ENCODE data around the gene SCNN1A.

Gene SCNN1A

GRCh38 chr12:6330999-6331714 is 44.2 kb downstream of the SCNN1A start:
- DNase-seq: no peak

GRCh38 chr12:6330192-6330591 is 45.2 kb downstream of the SCNN1A start:
- DNase-seq: no peak

GRCh38 chr12:6329703-6330064 is 45.7 kb downstream of the SCNN1A start:
- no peak for DNase-seq

- DNase-seq: no peak
These were observed 46.2 kb downstream of the SCNN1A start for GRCh38 chr12:6328945-6329702.

- no peak for DNase-seq
These were observed 47.2 kb downstream of the SCNN1A start for GRCh38 chr12:6328045-6328779.

- no peak for DNase-seq
These were observed 47.9 kb downstream of the SCNN1A start for GRCh38 chr12:6327229-6328041.

- peak; percentile 56 for DNase-seq
These were observed 48.8 kb downstream of the SCNN1A start for GRCh38 chr12:6326316-6327228.

GRCh38 chr12:6324936-6325750 is 50.2 kb downstream of the SCNN1A start:
- peak; percentile 39 for DNase-seq

GRCh38 chr12:6323995-6324711 is 51.2 kb downstream of the SCNN1A start:
- DNase-seq: no peak

GRCh38 chr12:6323340-6323994 is 51.9 kb downstream of the SCNN1A start:
- DNase-seq: peak; percentile 88

- DNase-seq: no peak
These were observed 52.4 kb downstream of the SCNN1A start for GRCh38 chr12:6322969-6323339.

- DNase-seq: no peak
These were observed 53.0 kb downstream of the SCNN1A start for GRCh38 chr12:6322352-6322751.

- no peak for DNase-seq
These were observed 53.5 kb downstream of the SCNN1A start for GRCh38 chr12:6321905-6322304.

- no peak for DNase-seq
These were observed 55.9 kb downstream of the SCNN1A start for GRCh38 chr12:6319446-6319845.

- no peak for DNase-seq
These were observed 56.9 kb downstream of the SCNN1A start for GRCh38 chr12:6318440-6318879.

GRCh38 chr12:6317693-6318439 is 57.5 kb downstream of the SCNN1A start:
- no peak for DNase-seq

- DNase-seq: no peak
These were observed 58.3 kb downstream of the SCNN1A start for GRCh38 chr12:6316921-6317692.
